Dedifferentiated amniotic fluid mesenchymal stem cell (primary cell): ENCODE measurements around the gene KDM1A.

Experiments
- DNase-seq: peaks from one replicate; pipeline ENCODE4 v3.0.0-alpha.2; 2016; ENCODE audit errors: extremely low spot score

Gene KDM1A

DNA sequence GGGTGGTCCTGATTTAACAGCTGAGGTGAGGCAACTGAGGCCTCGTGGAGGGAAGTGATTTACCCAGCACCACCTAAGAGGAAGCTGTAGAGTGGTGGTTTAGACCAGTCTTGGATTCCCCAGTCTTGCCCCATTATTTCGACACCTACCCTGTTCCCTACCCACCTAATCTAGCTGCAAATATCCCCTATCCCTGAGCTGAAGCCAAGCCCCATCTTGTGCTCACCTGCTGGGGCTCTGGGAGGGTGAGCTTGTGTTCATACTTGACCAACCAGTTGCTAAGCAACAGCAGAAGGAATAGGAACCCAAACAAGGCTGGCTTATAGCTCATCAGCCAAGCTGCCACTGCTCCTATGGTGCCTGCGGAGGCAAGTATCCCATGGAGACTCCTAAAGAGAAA, 5.6 kb upstream of the KDM1A start:
- DNase-seq: no peak

- no peak for DNase-seq
These were observed 591 bp upstream of the KDM1A start for GRCh38 chr1:23018661-23019093.

GRCh38 chr1:23019863-23020625, 776 bp downstream of the KDM1A start:
- DNase-seq: no peak

DNA sequence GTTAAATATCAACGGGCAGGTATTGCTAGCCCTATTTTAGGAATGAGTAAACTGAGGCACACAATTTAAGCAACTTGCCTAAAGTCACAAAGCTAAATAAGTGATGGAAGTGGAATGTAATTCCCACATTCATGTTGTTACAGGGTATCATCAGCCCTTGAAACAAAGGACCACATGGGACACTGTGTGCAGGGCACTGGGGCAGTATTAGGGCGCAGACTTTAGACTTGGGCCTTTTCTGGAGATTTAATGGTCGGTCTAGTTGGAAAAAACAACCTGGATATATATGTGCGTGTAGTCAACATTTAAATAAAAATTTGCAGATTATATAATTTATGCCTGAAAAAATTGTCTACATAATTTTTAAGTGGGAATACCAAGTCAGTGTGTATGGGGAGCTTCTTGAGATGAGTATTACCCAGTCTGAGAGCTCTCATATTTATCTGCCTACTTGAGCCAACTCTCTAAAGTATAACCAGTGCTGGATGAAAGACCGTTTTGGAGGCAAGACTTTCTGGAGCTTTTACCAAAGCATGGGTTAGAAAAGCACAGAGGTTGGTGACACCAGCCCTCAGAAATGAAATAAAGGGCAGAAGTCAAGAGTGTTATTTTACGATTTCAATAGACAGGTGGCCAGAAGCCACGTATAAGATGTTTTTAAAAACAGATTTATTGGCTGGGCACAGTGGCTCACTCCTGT, 1.6 kb downstream of the KDM1A start:
- DNase-seq: no peak

GRCh38 chr1:23021834-23022233, 2.6 kb downstream of the KDM1A start:
- no peak for DNase-seq

- no peak for DNase-seq
These were observed 4.0 kb downstream of the KDM1A start for GRCh38 chr1:23023174-23023845.

DNA sequence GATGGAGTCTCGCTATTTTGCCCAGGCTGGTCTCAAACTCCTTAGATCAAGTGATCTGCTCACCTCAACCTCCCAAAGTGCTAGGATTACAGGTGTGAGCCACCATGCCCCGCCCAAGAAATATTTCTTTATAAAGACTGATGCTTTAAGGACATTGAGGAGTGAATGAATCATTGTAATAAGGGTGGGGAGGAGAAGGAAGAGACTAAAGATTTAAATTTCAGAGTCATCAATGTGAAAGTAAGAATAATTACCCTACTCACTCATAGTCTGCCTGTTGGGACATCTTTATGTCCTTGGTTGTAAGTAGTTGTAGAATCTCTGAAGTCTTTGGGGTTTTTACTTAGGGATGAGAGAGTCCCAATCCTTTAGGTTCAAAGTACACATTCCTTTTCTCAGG, 7.3 kb downstream of the KDM1A start:
- no peak for DNase-seq

DNA sequence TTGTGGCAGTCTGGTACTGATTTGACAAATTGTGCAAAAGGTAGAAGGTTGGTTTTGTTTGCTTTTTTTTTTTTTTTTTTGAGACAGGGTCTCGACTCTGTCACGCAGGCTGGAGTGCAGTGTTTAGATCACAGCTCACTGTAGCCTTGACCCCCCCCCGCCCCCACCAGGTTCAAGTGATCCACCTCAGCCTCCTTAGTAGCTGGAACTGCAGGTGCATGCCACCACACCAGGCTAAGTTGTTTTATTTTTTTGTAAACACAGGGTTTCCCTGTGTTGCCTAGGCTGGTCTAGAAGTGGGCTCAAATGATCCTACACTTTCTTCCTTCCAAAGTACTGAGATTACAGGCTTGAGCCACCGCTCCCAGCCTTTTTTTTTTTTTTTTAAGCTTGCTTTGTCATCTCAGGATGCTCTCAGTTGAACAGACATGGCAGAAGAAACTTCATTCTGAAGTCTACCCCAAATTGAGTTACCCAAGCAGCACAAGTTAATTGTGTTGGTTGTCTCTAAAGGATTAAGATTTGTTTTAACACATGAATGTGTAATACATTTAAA, 8.2 kb downstream of the KDM1A start:
- DNase-seq: no peak

GRCh38 chr1:23029337-23029736, 10.1 kb downstream of the KDM1A start:
- no peak for DNase-seq

DNA sequence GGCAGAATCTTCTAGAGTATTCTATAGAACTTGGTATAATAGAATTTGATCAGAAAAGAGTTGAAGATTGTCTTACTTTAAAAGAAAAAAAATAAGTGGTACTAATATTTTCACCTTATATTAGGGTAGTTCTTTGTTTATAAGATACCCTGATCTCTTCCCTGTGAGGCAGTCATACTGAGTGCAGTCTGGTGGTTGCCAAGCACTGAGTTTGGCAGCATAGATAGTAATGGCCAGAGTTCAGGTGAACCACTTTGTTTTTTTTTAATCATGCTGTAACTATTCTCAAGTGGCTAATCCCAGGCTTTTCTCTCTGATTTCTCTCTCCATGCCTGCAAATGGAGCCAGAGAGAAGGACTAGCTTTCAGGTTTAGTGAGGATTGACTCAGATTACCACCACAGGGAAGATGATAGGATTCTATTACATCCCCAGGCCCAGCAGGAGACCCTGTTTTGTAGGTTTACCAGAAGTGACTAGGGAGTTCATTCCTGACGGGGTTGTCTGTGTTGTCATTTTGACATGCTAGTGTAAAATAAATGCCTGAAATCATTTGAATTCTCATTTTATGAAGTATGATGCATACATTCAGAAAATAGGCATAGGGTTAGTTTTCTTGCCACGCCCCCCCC, 16.7 kb downstream of the KDM1A start:
- no peak for DNase-seq

DNA sequence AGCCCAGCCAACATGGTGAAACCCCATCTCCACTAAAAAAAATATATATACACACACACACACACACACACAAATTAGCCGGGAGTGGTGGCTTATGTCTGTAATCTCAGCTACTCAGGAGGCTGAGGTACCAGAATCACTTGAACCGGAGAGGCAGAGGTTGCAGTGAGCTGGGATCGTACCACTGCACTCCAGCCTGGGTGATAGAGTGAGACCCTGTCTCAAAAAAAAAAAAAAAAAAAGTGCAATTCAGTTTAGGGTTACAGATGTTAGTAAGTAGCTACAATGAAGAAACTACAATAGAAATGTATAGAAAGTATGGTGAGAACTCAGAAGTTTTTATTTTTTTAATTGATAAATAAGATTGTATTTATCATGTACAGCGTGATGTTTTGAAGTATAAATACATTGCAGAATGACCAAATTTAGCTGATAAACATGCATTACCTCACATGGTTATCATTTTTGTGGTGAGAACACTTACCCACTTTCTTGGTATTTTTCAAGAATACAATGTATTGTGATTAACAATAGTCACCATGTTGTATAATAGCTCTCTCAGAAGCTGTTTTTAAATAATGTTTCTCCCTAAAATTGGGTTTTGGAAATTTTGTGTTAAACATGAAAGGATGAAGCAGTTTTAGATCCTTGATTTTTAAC, 17.9 kb downstream of the KDM1A start:
- no peak for DNase-seq

- no peak for DNase-seq
These were observed 20.1 kb downstream of the KDM1A start for GRCh38 chr1:23039308-23039826.

GRCh38 chr1:23040509-23040908, 21.2 kb downstream of the KDM1A start:
- no peak for DNase-seq

DNA sequence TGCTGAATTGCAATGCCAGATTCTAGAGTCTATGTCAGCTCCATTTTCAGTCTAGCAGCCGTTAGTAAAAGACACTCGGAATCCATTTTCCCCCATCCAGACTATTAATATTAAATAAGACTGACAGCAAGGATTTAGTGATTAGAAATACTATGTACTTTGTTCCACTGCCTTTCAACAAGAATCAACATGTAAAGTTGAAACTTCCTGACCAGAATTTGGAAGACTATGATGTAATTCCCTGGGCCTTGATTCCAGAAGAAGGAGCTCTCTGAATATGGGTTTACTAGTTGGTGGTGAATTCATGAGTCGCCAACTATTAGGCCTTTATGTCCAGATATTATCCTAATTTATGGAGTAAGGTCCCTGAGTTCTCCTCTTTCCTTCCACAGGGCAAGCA, 24.8 kb downstream of the KDM1A start:
- no peak for DNase-seq

DNA sequence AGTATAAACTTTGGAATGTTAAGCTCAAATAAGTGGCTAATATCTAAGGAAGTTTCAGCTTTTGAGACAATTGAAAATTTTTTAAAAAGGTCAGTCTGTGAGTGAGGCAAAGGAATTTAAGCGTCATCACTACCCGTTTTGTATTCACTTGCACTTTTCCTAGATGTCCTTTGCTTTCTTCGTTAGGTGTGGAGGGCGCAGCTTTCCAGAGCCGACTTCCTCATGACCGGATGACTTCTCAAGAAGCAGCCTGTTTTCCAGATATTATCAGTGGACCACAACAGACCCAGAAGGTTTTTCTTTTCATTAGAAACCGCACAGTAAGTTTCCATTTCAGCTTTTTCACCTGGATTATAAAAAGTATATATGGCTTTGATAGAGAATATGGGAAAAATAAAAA, 30.9 kb downstream of the KDM1A start:
- DNase-seq: no peak

GRCh38 chr1:23051290-23051909, 32.1 kb downstream of the KDM1A start:
- DNase-seq: no peak

- no peak for DNase-seq
These were observed 38.0 kb downstream of the KDM1A start for GRCh38 chr1:23057301-23057700.

DNA sequence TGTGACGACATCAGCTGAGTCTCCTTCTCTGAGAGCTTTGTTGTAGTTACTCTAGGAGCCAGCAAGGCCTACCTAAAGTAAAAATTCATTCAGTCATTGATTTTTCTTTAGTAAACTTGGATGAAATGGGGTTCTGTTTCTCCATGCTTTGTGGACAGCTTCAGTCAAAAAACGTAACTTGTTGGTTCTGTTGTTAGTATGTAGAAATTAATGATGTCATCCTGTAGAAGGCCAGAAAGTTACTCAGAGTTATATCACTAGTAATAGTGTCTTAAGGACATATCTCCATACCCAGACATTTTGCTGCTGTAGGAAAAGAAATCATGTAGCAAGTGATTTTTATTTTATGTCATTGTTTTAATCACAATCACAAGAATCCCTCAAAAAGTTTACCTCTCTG, 43.0 kb downstream of the KDM1A start:
- no peak for DNase-seq

GRCh38 chr1:23065385-23065784, 46.1 kb downstream of the KDM1A start:
- no peak for DNase-seq

- DNase-seq: no peak
These were observed 46.8 kb downstream of the KDM1A start for GRCh38 chr1:23066075-23066474.

DNA sequence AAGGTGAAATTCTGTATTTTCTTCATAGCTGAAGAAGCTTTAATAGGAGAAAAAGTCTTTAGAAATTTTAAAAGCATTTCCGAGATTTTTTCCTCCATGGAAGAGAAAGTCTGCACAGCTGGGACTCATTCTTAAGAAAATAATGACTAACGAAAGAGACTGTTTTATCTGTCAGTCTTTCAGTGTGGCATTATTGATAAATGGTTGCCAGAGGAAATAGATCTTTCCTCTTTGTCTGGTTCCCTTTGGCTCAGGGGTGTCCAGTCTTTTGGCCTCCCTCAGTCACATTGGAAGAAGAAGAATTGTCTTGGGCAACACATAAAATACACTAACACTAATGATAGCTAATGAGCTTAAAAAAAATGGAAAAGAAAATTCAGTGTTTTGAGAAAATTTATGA, 49.9 kb downstream of the KDM1A start:
- no peak for DNase-seq
